Colonic mucosa (tissue), 4 donors: ENCODE data around the gene SH3RF1. TPM values are rescaled to one million over a fixed set of nuclear protein-coding genes. Genes with fewer than 3 reads are reported as not detected.

Source experiments
- DNase-seq: peaks from one replicate; pipeline ENCODE4 v3.0.0-alpha.2; 2020
- H3K27ac ChIP-seq: fragments of 200-600 bp; one replicate; pipeline ENCODE4 v1.8.0; 2021
- H3K27me3 ChIP-seq: fragments of 200-600 bp; one replicate; pipeline ENCODE4 v1.8.0; 2021
- H3K36me3 ChIP-seq: fragments of 200-600 bp; one replicate; pipeline ENCODE4 v1.8.0; 2021
- H3K4me1 ChIP-seq: fragments of 200-600 bp; one replicate; pipeline ENCODE4 v1.8.0; 2021; ENCODE audit warnings: mild to moderate bottlenecking
- H3K4me3 ChIP-seq: fragments of 200-600 bp; one replicate; pipeline ENCODE4 v1.8.0; 2021
- H3K9ac ChIP-seq, 2 donors: one replicate each; pipeline ENCODE4 v1.7.0; 2013; ENCODE audit warnings: control low read depth in 2 of 2, low read depth in 2 of 2, low read length in 2 of 2
- H3K9me3 ChIP-seq: fragments of 200-600 bp; one replicate; pipeline ENCODE4 v1.8.0; 2021
- CTCF ChIP-seq: fragments of 200-600 bp; IDR thresholded peaks from one replicate; pipeline ENCODE4 v1.8.0; 2022; ENCODE audit warnings: antibody characterized with exemption, mild to moderate bottlenecking
- intact Hi-C: fragments of 100-400 bp; cut with DNase I; formaldehyde crosslinking; loops from one replicate; pipeline ENCODE4 v1.14.1; 2022
- total RNA-seq, 2 donors: library from RNA; stranded (reverse); fragmentation: NEBNext Ultra II Directional in 1 of 2; extraction: Animal tissue kit (Norgen Biotek cat#: 25700) in 1 of 2; gene quantifications; one replicate each; pipeline ENCODE4 v1.2.1, GENCODE V29; 2021
- donor health status: healthy.
- donor health status: DM: no; HTN: no; CAD: no.
- donor health status: DM: no; HTN: no; CAD: no.

SH3RF1 gene
- total RNA-seq, 2 donors from 2014 or later: 50.2 to 77.1 TPM

GRCh38 chr4:169122422-169122821 lies 148.3 kb downstream of the SH3RF1 start:
- no peak overlapping the region for H3K27ac ChIP-seq
- H3K27me3 ChIP-seq: no peaks in the 10 kb centered on the region
- intact Hi-C loops: no loop called here
- no peak for DNase-seq
- no peaks in the 10 kb centered on the region for H3K9me3 ChIP-seq
- no peak overlapping the region for H3K9ac ChIP-seq
- no peak for TF ChIP-seq CTCF
- no peaks in the 10 kb centered on the region for H3K4me1 ChIP-seq
- H3K4me3 ChIP-seq: no peak overlapping the region
- H3K36me3 ChIP-seq: no peaks in the 10 kb centered on the region

GRCh38 chr4:169121861-169122382 lies 148.8 kb downstream of the SH3RF1 start:
- no peak for TF ChIP-seq CTCF
- Histone ChIP-seq H3K27me3 (no peaks in the 10 kb centered on the region), H3K4me3 (no peak overlapping the region), H3K4me1 (no peaks in the 10 kb centered on the region), H3K27ac (no peak overlapping the region), H3K36me3 (no peaks in the 10 kb centered on the region), H3K9ac (no peak overlapping the region), H3K9me3 (no peaks in the 10 kb centered on the region)
- DNase-seq: no peak
- intact Hi-C loops: no loop called here

GRCh38 chr4:169120624-169121023 lies 150.1 kb downstream of the SH3RF1 start:
- no peaks in the 10 kb centered on the region for H3K36me3 ChIP-seq
- intact Hi-C loops: no loop called here

GRCh38 chr4:169119536-169119935 lies 151.2 kb downstream of the SH3RF1 start:
- DNase-seq: no peak
- no peaks in the 10 kb centered on the region for H3K36me3 ChIP-seq
- no peaks in the 10 kb centered on the region for H3K4me1 ChIP-seq
- H3K9me3 ChIP-seq: no peaks in the 10 kb centered on the region
- no peak for TF ChIP-seq CTCF
- no peak overlapping the region for H3K9ac ChIP-seq
- intact Hi-C loops: no loop called here
- H3K27ac ChIP-seq: no peak overlapping the region
- no peak overlapping the region for H3K4me3 ChIP-seq
- no peaks in the 10 kb centered on the region for H3K27me3 ChIP-seq

More at GRCh38 chr4:169120624-169121023, 150.1 kb downstream of the SH3RF1 start:
- no peak for DNase-seq
- Histone ChIP-seq H3K27me3 (no peaks in the 10 kb centered on the region), H3K4me1 (no peaks in the 10 kb centered on the region), H3K4me3 (no peak overlapping the region), H3K9ac (no peak overlapping the region), H3K27ac (no peak overlapping the region), H3K9me3 (no peaks in the 10 kb centered on the region)
- TF ChIP-seq CTCF: no peak

GRCh38 chr4:169117591-169118081 lies 153.1 kb downstream of the SH3RF1 start:
- Histone ChIP-seq H3K9ac (no peak overlapping the region), H3K4me1 (no peaks in the 10 kb centered on the region), H3K27me3 (no peaks in the 10 kb centered on the region), H3K9me3 (no peaks in the 10 kb centered on the region), H3K36me3 (no peaks in the 10 kb centered on the region), H3K4me3 (no peak overlapping the region), H3K27ac (no peak overlapping the region)
- no peak for DNase-seq
- intact Hi-C loops: no loop called here
- TF ChIP-seq CTCF: no peak
